GM12874 (cell line): Measurements from ENCODE around the gene PTGES3.

Experiments
- CTCF ChIP-seq: IDR thresholded peaks from 2 replicates; pipeline ENCODE4 v1.5.1; 2011; ENCODE audit warnings: low read depth, mild to moderate bottlenecking, control low read depth, low read length, moderate library complexity; ENCODE audit not compliant: insufficient read depth

Gene PTGES3

GRCh38 chr12:56678852-56679251, 9.2 kb downstream of the PTGES3 start:
- TF ChIP-seq CTCF: no peak

DNA sequence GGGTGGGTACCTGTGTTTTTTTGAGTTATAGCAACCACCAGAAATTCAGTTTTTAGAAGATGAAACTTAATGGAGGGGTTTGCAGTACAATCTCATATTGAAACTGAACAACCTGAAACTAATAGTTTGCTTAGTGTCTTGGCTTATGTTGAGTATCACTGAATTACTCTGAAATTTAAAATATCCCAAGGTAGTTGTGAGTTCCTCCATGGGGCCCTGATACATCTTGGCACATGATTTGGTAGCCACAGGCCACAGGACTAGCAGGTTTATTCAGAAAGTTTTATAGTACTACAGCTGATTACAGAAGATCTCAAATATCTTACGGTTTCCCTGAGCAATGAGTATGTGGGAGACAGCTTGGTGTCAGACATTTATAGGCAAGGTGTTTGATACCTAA, 10.4 kb downstream of the PTGES3 start:
- no peak for TF ChIP-seq CTCF

DNA sequence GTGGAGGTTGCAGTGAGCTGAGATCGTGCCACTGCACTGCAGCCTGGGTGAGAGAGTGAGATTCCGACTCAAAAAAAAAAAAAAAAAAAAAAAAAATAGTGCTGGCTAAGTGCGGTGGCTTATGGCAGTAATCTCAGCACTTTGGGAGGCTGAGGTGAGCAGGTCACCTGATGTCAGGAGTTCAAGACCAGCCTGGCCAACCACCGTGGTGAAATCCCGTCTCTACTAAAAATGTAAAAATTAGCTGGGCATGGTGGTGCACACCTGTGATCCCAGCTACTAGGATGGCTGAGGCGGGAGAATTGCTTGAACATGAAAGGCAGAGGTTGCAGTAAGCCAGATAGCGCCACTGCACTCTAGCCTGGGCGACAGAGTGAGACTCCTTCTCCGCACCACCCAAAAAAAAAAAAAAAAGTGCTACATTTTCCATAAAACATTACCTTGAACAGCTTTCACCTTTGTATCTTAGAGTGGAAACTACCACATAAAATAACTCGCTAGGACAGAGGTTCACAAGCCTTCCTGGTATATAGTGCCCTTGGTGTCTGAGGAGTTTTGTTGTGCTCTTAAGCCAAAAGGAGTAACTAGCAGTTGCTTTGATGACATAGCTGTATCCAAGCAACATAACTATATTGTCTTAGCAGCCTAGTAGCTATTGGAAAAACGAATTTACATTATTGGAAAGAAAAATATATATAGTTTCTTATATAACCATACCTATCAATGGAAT, 11.1 kb downstream of the PTGES3 start:
- TF ChIP-seq CTCF: no peak

- TF ChIP-seq CTCF: no peak
These were observed 16.5 kb downstream of the PTGES3 start for GRCh38 chr12:56671608-56672007.

- no peak for TF ChIP-seq CTCF
These were observed 17.2 kb downstream of the PTGES3 start for GRCh38 chr12:56670836-56671235.

- no peak for TF ChIP-seq CTCF
These were observed 20.0 kb downstream of the PTGES3 start for GRCh38 chr12:56668197-56668457.

DNA sequence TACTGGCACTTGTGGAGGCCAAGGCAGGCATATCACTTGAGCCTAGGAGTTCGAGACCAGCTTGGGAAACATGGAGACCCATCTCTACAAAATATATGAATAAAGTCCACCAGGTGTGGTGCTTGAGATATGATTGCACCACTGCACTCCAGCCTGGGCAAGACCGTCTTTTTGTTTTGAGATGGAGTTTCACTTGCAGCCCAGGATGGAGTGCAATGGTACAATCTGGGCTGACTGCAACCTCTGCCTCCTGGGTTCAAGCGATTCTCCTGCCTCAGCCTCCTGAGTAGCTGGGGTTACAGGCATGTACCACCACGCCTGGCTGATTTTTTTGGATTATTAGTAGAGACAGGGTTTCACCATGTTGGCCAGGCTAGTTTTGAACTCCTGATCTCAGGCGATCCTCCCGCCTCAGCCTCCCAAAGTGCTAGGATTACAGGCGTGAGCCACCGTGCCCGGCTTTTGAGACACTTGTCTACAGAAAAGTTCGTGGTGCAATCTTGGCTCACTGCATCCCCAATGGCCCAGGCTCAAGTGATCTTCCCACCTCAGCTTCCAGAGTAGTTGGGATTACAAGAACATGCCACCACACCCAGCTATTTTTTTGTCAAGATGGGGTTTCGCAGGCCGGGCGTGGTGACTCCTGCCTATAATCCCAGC, 26.0 kb downstream of the PTGES3 start:
- TF ChIP-seq CTCF: no peak
